PC-9 (cell line): Measurements from ENCODE around the gene SCAI. TPM values are rescaled to one million over a fixed set of nuclear protein-coding genes. Genes with fewer than 3 reads are reported as not detected.

ENCODE experiments used
- BruUV-seq: library from RNA; stranded (reverse); fragments of 400-500 nt; replicated peaks from 2 replicates; lab custom pipeline; 2021; lab: Mats Ljungman, UMichigan
- CTCF ChIA-PET: fragments of 300-600 bp; sonication (Branson Sonifier 250); formaldehyde crosslinking; loops from one replicate; lab custom pipeline; 2022; ENCODE audit warnings: antibody characterized with exemption; lab: Charles Lee
- POLR2A ChIA-PET: fragments of 300-600 bp; sonication (Branson Sonifier 250); formaldehyde crosslinking; loops from one replicate; lab custom pipeline; 2022; ENCODE audit warnings: antibody characterized with exemption; ENCODE audit not compliant: unreplicated experiment; lab: Charles Lee
- DNase-seq, 2 experiments: peaks; one replicate each; pipeline versions ENCODE4 v3.0.0 to v3.0.0-alpha.2; 2015 to 2022; ENCODE audit warnings: mixed read lengths in 1 of 2
- H2AFZ ChIP-seq: fragments of 200-600 bp; sonication (generic); 2 replicates; pipeline ENCODE4 v1.8.1; 2017; ENCODE audit warnings: antibody characterized with exemption
- H3F3A ChIP-seq: fragments of 200-600 bp; sonication (generic); 2 replicates; pipeline ENCODE4 v1.8.1; 2017; ENCODE audit warnings: antibody characterized with exemption, mild to moderate bottlenecking, low read depth; ENCODE audit not compliant: insufficient read depth
- H3K27ac ChIP-seq: fragments of 200-600 bp; sonication (generic); 2 replicates; pipeline ENCODE4 v1.6.1; 2016; ENCODE audit warnings: mixed run types
- H3K27me3 ChIP-seq: fragments of 200-600 bp; sonication (generic); 2 replicates; pipeline ENCODE4 v1.6.1; 2016; ENCODE audit warnings: low read depth, mixed run types; ENCODE audit not compliant: insufficient read depth
- H3K36me3 ChIP-seq: fragments of 200-600 bp; sonication (generic); 2 replicates; pipeline ENCODE4 v1.6.1; 2016; ENCODE audit warnings: low read depth, mixed run types
- H3K4me1 ChIP-seq: fragments of 200-600 bp; sonication (generic); replicated peaks from 2 replicates; pipeline ENCODE4 v1.6.1; 2016; ENCODE audit warnings: mixed run types; ENCODE audit not compliant: insufficient read depth
- H3K4me2 ChIP-seq: fragments of 200-600 bp; sonication (generic); 2 replicates; pipeline ENCODE4 v1.6.1; 2017; ENCODE audit warnings: mixed run types
- H3K4me3 ChIP-seq: fragments of 200-600 bp; sonication (generic); 2 replicates; pipeline ENCODE4 v1.6.1; 2016; ENCODE audit warnings: mixed run types
- H3K79me2 ChIP-seq: fragments of 200-600 bp; sonication (generic); 2 replicates; pipeline ENCODE4 v1.6.1; 2017; ENCODE audit warnings: low read depth, mixed run types
- H3K9me2 ChIP-seq: fragments of 200-600 bp; sonication (generic); 2 replicates; pipeline ENCODE4 v1.8.1; 2017; ENCODE audit warnings: mild to moderate bottlenecking; ENCODE audit not compliant: insufficient read depth
- H3K9me3 ChIP-seq: fragments of 200-600 bp; sonication (generic); 2 replicates; pipeline ENCODE4 v1.8.1; 2016; ENCODE audit warnings: low read depth; ENCODE audit not compliant: insufficient read depth
- H4K20me1 ChIP-seq: fragments of 200-600 bp; sonication (generic); 2 replicates; pipeline ENCODE4 v1.8.1; 2017; ENCODE audit not compliant: insufficient read depth
- CTCF ChIP-seq: fragments of 200-600 bp; sonication (generic); conservative IDR thresholded peaks from 2 replicates; pipeline ENCODE4 v1.6.1; 2017; ENCODE audit warnings: mixed run types, antibody characterized with exemption, mild to moderate bottlenecking, moderate library complexity
- EZH2 ChIP-seq: fragments of 200-600 bp; sonication (generic); IDR thresholded peaks from 2 replicates; pipeline ENCODE4 v1.8.0; 2017; ENCODE audit warnings: antibody characterized with exemption, low read depth
- intact Hi-C: fragments of 100-400 bp; cut with micrococcal nuclease; formaldehyde crosslinking; loops from one replicate; pipeline ENCODE4 v1.10.0; 2022; ENCODE audit not compliant: unreplicated experiment
- total RNA-seq: library from RNA; stranded (reverse); gene quantifications from 2 replicates; pipeline ENCODE4 v1.2.3, GENCODE V29; 2021

Gene SCAI
- total RNA-seq, 1 experiment from 2014 or later = 16.0 TPM

GRCh38 chr9:124940894-124941678 is 202.2 kb downstream of the SCAI start, which contains the start of gene GOLGA1:
Gene GOLGA1 (minus strand): TSS chr9:124941083. CDS start chr9:124938711, 2,372 bp downstream.
- H3K36me3 ChIP-seq = no peaks in the 10 kb centered on the region
- H4K20me1 ChIP-seq = no peaks in the 10 kb centered on the region
- ChIA-PET CTCF (no interaction called here), POLR2A (no interaction called here)
- no peak for TF ChIP-seq EZH2
- no peak for TF ChIP-seq CTCF
- no TSS peak for BruUV-seq
- intact Hi-C loops = loop anchor here (1.0 to 2.0 kb wide), 2 partner anchors 172 to 202 kb away; partner anchors contain the start of gene SCAI
- H2AFZ ChIP-seq = peak within 1 kb of the TSS; percentile 97
- H3K27me3 ChIP-seq = no peaks in the 10 kb centered on the region
- peak; percentile 82 to 98 for DNase-seq
- H3K4me1 ChIP-seq = peaks cover 19% of the 10 kb centered on the region
- H3K79me2 ChIP-seq = peaks cover 9% of the 10 kb centered on the region
- H3F3A ChIP-seq = peaks cover 27% of the 10 kb centered on the region; the same call in 1 of the 2 replicates
- peak within 1 kb of the TSS; percentile 71 for H3K4me3 ChIP-seq
- H3K27ac ChIP-seq = peak within 1 kb of the TSS; percentile 83
- no peaks in the 10 kb centered on the region for H3K9me3 ChIP-seq
- peak within 1 kb of the TSS; percentile 90 for H3K4me2 ChIP-seq
- H3K9me2 ChIP-seq = no peaks in the 10 kb centered on the region

GRCh38 chr9:124940521-124940893 is 202.8 kb downstream of the SCAI start:
- Histone ChIP-seq H3K79me2 (peaks cover 9% of the 10 kb centered on the region), H3K4me1 (peaks cover 19% of the 10 kb centered on the region), H4K20me1 (no peaks in the 10 kb centered on the region), H3K27ac (peak overlapping the region; percentile 83), H3K36me3 (no peaks in the 10 kb centered on the region), H3K27me3 (no peaks in the 10 kb centered on the region), H3K4me2 (peak overlapping the region; percentile 90), H2AFZ (peak overlapping the region; percentile 97), H3K4me3 (peak overlapping the region; percentile 71), H3K9me2 (no peaks in the 10 kb centered on the region), H3K9me3 (no peaks in the 10 kb centered on the region), H3F3A (peaks cover 27% of the 10 kb centered on the region; the same call in 1 of the 2 replicates)
- DNase-seq = no peak
- TSS peak; percentile 60 for BruUV-seq
- CTCF ChIA-PET = no interaction called here
- TF ChIP-seq EZH2 (no peak), CTCF (no peak)
- POLR2A ChIA-PET = no interaction called here
- intact Hi-C loops = loop anchor here (2.0 kb wide), 1 partner anchor 172 kb away; no protein-coding TSS in a partner anchor

GRCh38 chr9:124939944-124940343 is 203.4 kb downstream of the SCAI start:
- peaks cover 9% of the 10 kb centered on the region for H3K79me2 ChIP-seq
- TF ChIP-seq CTCF (no peak), EZH2 (no peak)
- H3F3A ChIP-seq = peaks cover 27% of the 10 kb centered on the region; the same call in 1 of the 2 replicates
- no peak for DNase-seq
- H3K36me3 ChIP-seq = no peaks in the 10 kb centered on the region
- no peaks in the 10 kb centered on the region for H3K9me2 ChIP-seq
- H3K9me3 ChIP-seq = no peaks in the 10 kb centered on the region
- ChIA-PET CTCF (interaction anchor here (0.6 kb wide), 1 partner anchor 12 kb away, joined by 9 read pairs; no protein-coding TSS in a partner anchor), POLR2A (interaction anchor here (0.6 kb wide), 1 partner anchor 208 kb away, joined by 13 read pairs; no protein-coding TSS in a partner anchor)
- H3K4me2 ChIP-seq = peak overlapping the region; percentile 90
- intact Hi-C loops = loop anchor here (2.0 kb wide), 1 partner anchor 171 kb away; no protein-coding TSS in a partner anchor
- peak overlapping the region; percentile 83; the same call in 1 of the 2 replicates for H3K27ac ChIP-seq
- no TSS peak for BruUV-seq
- no peaks in the 10 kb centered on the region for H4K20me1 ChIP-seq
- peak overlapping the region; percentile 97 for H2AFZ ChIP-seq
- peaks cover 19% of the 10 kb centered on the region for H3K4me1 ChIP-seq
- H3K27me3 ChIP-seq = no peaks in the 10 kb centered on the region
- H3K4me3 ChIP-seq = peak overlapping the region; percentile 71
